Neural cell (in vitro differentiated cells): ENCODE results near the gene LDLRAD3.

ENCODE experiments used
- CTCF ChIP-seq: fragments of 450-650 bp; IDR thresholded peaks from 2 replicates; pipeline ENCODE4 v1.5.1; 2014; ENCODE audit warnings: antibody characterized with exemption, mild to moderate bottlenecking, moderate library complexity; ENCODE audit not compliant: poor library complexity, severe bottlenecking
- MXI1 ChIP-seq: fragments of 450-650 bp; conservative IDR thresholded peaks from 2 replicates; pipeline ENCODE4 v1.6.1; 2014; ENCODE audit warnings: antibody characterized with exemption, mild to moderate bottlenecking; ENCODE audit not compliant: poor library complexity, severe bottlenecking
- TAF1 ChIP-seq: IDR thresholded peaks from 2 replicates; pipeline ENCODE4 v1.6.1; 2012; ENCODE audit warnings: low read depth

DNA sequence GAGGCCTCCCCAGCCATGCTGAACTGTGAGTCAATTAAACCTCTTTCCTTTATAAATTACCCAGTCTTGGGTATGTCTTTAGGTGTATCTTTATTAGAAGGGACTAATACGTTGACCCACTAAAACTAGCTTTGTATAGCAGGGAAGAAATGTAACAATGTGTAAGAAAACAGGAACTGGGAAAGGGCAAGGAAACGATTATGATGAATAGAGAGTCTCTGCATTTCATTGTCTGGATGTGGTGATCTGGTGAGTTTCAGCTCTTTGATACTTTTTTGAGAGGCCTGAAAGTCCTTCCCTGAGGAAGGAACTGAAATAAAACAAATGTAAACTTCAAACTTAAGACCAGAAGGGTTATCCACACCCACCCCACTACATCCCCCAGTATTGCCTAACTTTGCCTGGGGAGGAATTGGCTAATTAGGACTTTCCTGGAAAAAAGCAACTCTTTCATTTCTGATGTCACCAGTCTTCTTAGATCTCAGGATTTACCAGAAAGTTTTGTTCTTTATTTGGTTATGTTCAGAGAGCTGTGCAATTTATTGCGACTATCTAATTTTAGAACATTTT is 119.0 kb downstream of the LDLRAD3 start:
- TF ChIP-seq CTCF (no peak), TAF1 (no peak), MXI1 (no peak)
